Dedifferentiated amniotic fluid mesenchymal stem cell (primary cell): ENCODE measurements around the gene CTCF.

ENCODE experiments used
- DNase-seq: peaks from one replicate; pipeline ENCODE4 v3.0.0-alpha.2; 2016; ENCODE audit errors: extremely low spot score

The CTCF gene

GRCh38 chr16:67665598-67665997 is 103.3 kb downstream of the CTCF start:
- no peak for DNase-seq

- no peak for DNase-seq
These were observed 103.8 kb downstream of the CTCF start for GRCh38 chr16:67666032-67666551.

- DNase-seq: peak; percentile 19
These were observed 104.5 kb downstream of the CTCF start, which contains the start of the genes C16orf86 and ENKD1 for GRCh38 chr16:67666559-67667452. C16orf86 (plus strand) TSS chr16:67666814; CDS start chr16:67666971, 157 bp downstream. ENKD1 (minus strand) TSS chr16:67666750; CDS start chr16:67666442, 308 bp downstream.

GRCh38 chr16:67667453-67667816 is 105.1 kb downstream of the CTCF start:
- no peak for DNase-seq

- peak; percentile 94 for DNase-seq
These were observed 105.6 kb downstream of the CTCF start for GRCh38 chr16:67667817-67668494.

- no peak for DNase-seq
These were observed 106.3 kb downstream of the CTCF start for GRCh38 chr16:67668495-67669157.

GRCh38 chr16:67669499-67670101 is 107.3 kb downstream of the CTCF start:
- DNase-seq: no peak

GRCh38 chr16:67672306-67672705 is 110.0 kb downstream of the CTCF start:
- no peak for DNase-seq

- DNase-seq: peak; percentile 15
These were observed 110.7 kb downstream of the CTCF start for GRCh38 chr16:67672739-67673662.

- no peak for DNase-seq
These were observed 111.6 kb downstream of the CTCF start for GRCh38 chr16:67673712-67674580.

GRCh38 chr16:67674851-67675578 is 112.7 kb downstream of the CTCF start:
- no peak for DNase-seq

GRCh38 chr16:67675579-67675935 is 113.2 kb downstream of the CTCF start:
- no peak for DNase-seq

GRCh38 chr16:67675999-67676398 is 113.7 kb downstream of the CTCF start:
- no peak for DNase-seq

- no peak for DNase-seq
These were observed 114.2 kb downstream of the CTCF start for GRCh38 chr16:67676516-67676915.

GRCh38 chr16:67676939-67677338 is 114.6 kb downstream of the CTCF start:
- DNase-seq: no peak

GRCh38 chr16:67677712-67678111 is 115.4 kb downstream of the CTCF start:
- no peak for DNase-seq

GRCh38 chr16:67678354-67679023 is 116.2 kb downstream of the CTCF start:
- no peak for DNase-seq
